ENCODE measurements around the gene FLOT2. TPM values are rescaled to one million over a fixed set of nuclear protein-coding genes. Genes with fewer than 3 reads are reported as not detected.

Gene FLOT2
- total and polyA plus RNA-seq, 2 of the 8 experiments (the other 6 are each of a cell fraction or from before 2014, with no cell fraction given) = 116 to 189 TPM

DNA sequence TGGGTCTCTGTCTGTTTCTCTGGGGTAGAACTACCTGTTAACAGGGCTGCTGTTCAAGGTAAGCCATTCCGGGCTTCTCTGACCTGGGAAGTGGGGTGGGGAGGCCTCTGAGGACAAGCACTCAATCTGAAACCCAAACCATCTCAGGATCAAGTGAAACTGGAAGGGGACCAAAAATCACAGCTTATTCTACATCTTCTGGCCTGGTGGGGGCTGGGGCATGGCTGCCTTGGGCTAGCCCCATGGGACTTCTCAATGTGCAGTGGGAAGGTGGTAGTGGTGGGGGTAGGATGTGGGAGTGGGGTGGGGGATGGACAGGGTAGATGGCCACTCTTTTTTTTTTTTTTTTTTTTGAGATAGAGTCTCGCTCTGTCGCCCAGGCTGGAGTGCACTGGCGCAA is 5.5 kb downstream of the FLOT2 start:
- no peaks in the 10 kb centered on the region; a peak in 2 of 8 replicates for H3K36me3 ChIP-seq (ENCODE audit: control insufficient read depth in 2 of 4, insufficient read depth in 4 of 4, low read length in 3 of 4)
- no peak overlapping the region for H2AFZ ChIP-seq (ENCODE audit: low read length)
- POLR2A ChIA-PET (ENCODE audit: partially characterized antibody) = interaction anchor here (0.9 to 2.8 kb wide), 4 partner anchors 10 to 171 kb away, joined by 3 to 7 read pairs (median 5); no protein-coding TSS in a partner anchor
- H2BK20ac ChIP-seq (ENCODE audit: low read length) = no peak overlapping the region
- peaks cover 2% of the 10 kb centered on the region; the same call in 1 of the 2 replicates for H3K23me2 ChIP-seq (ENCODE audit: low read depth, low read length)
- H2BK15ac ChIP-seq (ENCODE audit: low read length) = no peak overlapping the region
- no peak overlapping the region for H2BK5ac ChIP-seq (ENCODE audit: low read depth, low read length)
- no peaks in the 10 kb centered on the region for H3K27me3 ChIP-seq (replicated peaks in 1 of 4; ENCODE audit: control insufficient read depth in 3 of 4, extremely low read depth in 1 of 4, insufficient read depth in 3 of 4, low read length in 3 of 4)
- no peak overlapping the region for H2BK120ac ChIP-seq (replicated peaks; ENCODE audit: low read depth, low read length)
- no peak overlapping the region for H3K4me3 ChIP-seq (ENCODE audit: extremely low read depth in 1 of 4, insufficient read depth in 2 of 4, low read depth in 3 of 4, low read length in 4 of 4)
- H3K79me2 ChIP-seq (ENCODE audit: control insufficient read depth in 1 of 2, insufficient read depth in 2 of 2, low read length in 2 of 2) = peaks cover 4 to 23% of the 10 kb centered on the region in 2 experiments
- H4K5ac ChIP-seq (ENCODE audit: insufficient read length, low read depth, low read length) = no peak overlapping the region
- no peak for FAIRE-seq
- TF ChIP-seq CBX5 (IDR thresholded peaks at IDR 0.05; ENCODE audit: low read depth, low read length) (no peak), JUND (IDR thresholded peaks at IDR 0.05; ENCODE audit: low read length) (no peak), TCF12 (IDR thresholded peaks at IDR 0.05; ENCODE audit: low read depth, low read length) (no peak), RXRA (IDR thresholded peaks at IDR 0.05; ENCODE audit: insufficient read depth, low read depth, low read length) (no peak), JUN (IDR thresholded peaks at IDR 0.05; ENCODE audit: low read depth, low read length) (no peak), SIX5 (IDR thresholded peaks at IDR 0.05; ENCODE audit: low read depth, low read length) (no peak), POU5F1 (IDR thresholded peaks at IDR 0.05; ENCODE audit: low read depth, low read length) (no peak), RBBP5 (IDR thresholded peaks at IDR 0.05; ENCODE audit: borderline replicate concordance, low read depth, low read length) (no peak), GABPA (IDR thresholded peaks at IDR 0.05; ENCODE audit: borderline replicate concordance, insufficient read depth, low read length) (no peak), RAD21 (IDR thresholded peaks at IDR 0.05 in 1 of 2, conservative IDR thresholded peaks at IDR 0.05 in 1 of 2; ENCODE audit: low read depth in 2 of 2, low read length in 2 of 2) (no peak)
- TF ChIP-seq, protein P1, sequence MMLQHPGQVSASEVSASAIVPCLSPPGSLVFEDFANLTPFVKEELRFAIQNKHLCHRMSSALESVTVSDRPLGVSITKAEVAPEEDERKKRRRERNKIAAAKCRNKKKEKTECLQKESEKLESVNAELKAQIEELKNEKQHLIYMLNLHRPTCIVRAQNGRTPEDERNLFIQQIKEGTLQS (IDR thresholded peaks at IDR 0.05; ENCODE audit: insufficient read depth, low read depth, low read length) = no peak
- TF ChIP-seq, protein P2, sequence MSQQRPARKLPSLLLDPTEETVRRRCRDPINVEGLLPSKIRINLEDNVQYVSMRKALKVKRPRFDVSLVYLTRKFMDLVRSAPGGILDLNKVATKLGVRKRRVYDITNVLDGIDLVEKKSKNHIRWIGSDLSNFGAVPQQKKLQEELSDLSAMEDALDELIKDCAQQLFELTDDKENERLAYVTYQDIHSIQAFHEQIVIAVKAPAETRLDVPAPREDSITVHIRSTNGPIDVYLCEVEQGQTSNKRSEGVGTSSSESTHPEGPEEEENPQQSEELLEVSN (IDR thresholded peaks at IDR 0.05) = no peak
- no peak overlapping the region for H3K27ac ChIP-seq (ENCODE audit: low read depth, low read length)
- no peak overlapping the region for H3K18ac ChIP-seq (ENCODE audit: extremely low read depth, low read length)
- CTCF ChIA-PET (ENCODE audit: partially characterized antibody) = interaction anchor here (0.9 to 7.3 kb wide), 8 partner anchors 9 to 129 kb away, joined by 3 to 47 read pairs (median 5); no protein-coding TSS in a partner anchor
- no peak overlapping the region for H4K8ac ChIP-seq (ENCODE audit: extremely low read depth, insufficient read depth, low read length)
- no peaks in the 10 kb centered on the region for H3K9me3 ChIP-seq (ENCODE audit: insufficient read depth in 2 of 2, low read depth in 1 of 2, low read length in 1 of 2)
- no peak overlapping the region for H3K4me2 ChIP-seq (ENCODE audit: insufficient read depth in 1 of 2, low read depth in 2 of 2, low read length in 2 of 2)
- H3K4ac ChIP-seq (replicated peaks; ENCODE audit: insufficient read length, low read depth, low read length) = no peak overlapping the region
- no peak overlapping the region for H3K9ac ChIP-seq (replicated peaks in 1 of 4; ENCODE audit: extremely low read depth in 1 of 4, low read depth in 3 of 4, low read length in 3 of 4)
- peaks cover 2 to 10% of the 10 kb centered on the region in 2 experiments for H4K20me1 ChIP-seq (replicated peaks in 1 of 2; ENCODE audit: control insufficient read depth in 1 of 2, insufficient read depth in 2 of 2, low read length in 2 of 2)
- peaks cover 8% of the 10 kb centered on the region for H3K79me1 ChIP-seq (ENCODE audit: low read depth, low read length)
- no peak overlapping the region for H4K91ac ChIP-seq (replicated peaks; ENCODE audit: insufficient read length, low read length)
- no peak overlapping the region for H3K14ac ChIP-seq (ENCODE audit: insufficient read length)
- H3K4me1 ChIP-seq (replicated peaks in 1 of 4; ENCODE audit: control insufficient read depth in 3 of 4, insufficient read depth in 4 of 4, low read length in 3 of 4) = peaks cover 2 to 11% (median 3%) of the 10 kb centered on the region in 4 experiments
- no peak overlapping the region for H3K56ac ChIP-seq (replicated peaks; ENCODE audit: insufficient read length, low read depth, low read length)
- H2BK12ac ChIP-seq (ENCODE audit: low read depth, low read length) = no peak overlapping the region
- WGBS, 2 experiments (ENCODE audit: extremely low coverage in 1 of 2, insufficient coverage in 1 of 2, insufficient read length in 1 of 2, insufficient replicate concordance in 2 of 2, low coverage in 1 of 2, low lambda C conversion rate in 2 of 2, missing lambda C conversion rate in 1 of 2) = 95% methylated on average over 2 of the region's 4 CpGs; no CpG with 5 or more reads in 1 of the 2 experiments
- H2AK5ac ChIP-seq (ENCODE audit: low read depth, low read length) = no peak overlapping the region
- H3K23ac ChIP-seq (ENCODE audit: insufficient read length) = no peak overlapping the region
- no peak for DNase-seq (ENCODE audit: low read depth in 1 of 2, low spot score in 2 of 2)

Measured in H1 (cell line).